ENCODE data around the gene PDE4D. TPM values are rescaled to one million over a fixed set of nuclear protein-coding genes. Genes with fewer than 3 reads are reported as not detected.
A peak's percentile ranks its signal among the peaks of the same experiment; 100 is the strongest.

PDE4D gene
- total and polyA plus RNA-seq, 2 of the 4 experiments (the other 2 are of a cell fraction): 1.4 to 7.9 TPM

DNA sequence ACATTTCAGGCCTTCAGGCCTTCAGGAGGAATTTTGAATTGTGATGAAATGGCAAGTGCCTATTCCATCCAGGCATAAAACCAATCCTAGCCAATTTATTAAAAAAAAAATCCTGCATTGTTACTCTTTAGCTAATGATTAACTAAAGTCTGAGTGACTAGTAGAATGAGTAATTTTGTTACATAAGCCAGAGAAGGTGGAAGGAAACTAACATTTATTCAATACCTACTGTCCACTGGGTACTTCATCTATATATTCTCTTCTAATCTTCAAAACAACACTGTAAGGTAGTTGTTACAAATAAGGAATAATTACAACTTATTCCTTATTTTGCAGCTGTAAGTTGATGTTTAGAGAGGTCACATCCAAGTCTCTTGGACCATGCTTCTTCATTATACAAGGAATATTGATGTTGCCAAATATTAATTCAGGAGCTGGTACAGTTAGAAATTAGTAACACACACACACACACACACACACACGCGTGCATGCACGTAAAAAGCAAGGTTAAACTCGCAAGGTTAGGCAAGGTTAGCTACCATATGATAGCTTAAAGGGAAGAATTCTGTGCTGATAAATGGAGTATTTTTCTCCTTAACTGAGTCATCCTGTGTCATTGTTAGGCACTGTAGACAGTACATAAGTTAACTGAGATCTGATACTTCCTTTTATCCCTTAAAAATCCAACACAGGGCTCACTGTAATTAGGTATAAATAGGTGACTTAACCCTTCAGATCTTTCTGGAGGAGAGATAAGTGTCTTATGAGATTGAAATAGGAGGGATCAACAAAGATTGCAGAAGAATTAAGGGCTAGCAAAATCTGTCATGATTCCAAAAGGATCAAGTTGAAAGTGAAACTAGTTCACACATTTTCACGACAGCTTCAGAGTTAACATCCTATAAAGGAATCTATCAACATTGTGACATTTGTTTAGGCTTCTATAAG lies 596.9 kb downstream of the PDE4D start:
- no peaks in the 10 kb centered on the region for H3K4me1 ChIP-seq (ENCODE audit: control insufficient read depth, insufficient read depth, low read length)

More for the DNA sequence above, 596.9 kb downstream of the PDE4D start:
- no peak overlapping the region for H2BK120ac ChIP-seq (ENCODE audit: low read depth, low read length)
- no peak overlapping the region for H4K5ac ChIP-seq (ENCODE audit: low read depth, low read length)
- no TSS peak for BruUV-seq (replicated peaks)
- in situ Hi-C loops (cut with MboI; ENCODE audit: low sequenced_read_pairs): no loop called here
- H4K91ac ChIP-seq (ENCODE audit: insufficient read depth, low read depth, low read length): no peak overlapping the region
- H3K56ac ChIP-seq (ENCODE audit: extremely low read depth, insufficient read depth, low read length): no peak overlapping the region
- H3K9me1 ChIP-seq (ENCODE audit: insufficient read depth, low read length): peaks cover 3% of the 10 kb centered on the region; the same call in 1 of the 2 replicates
- TF ChIP-seq CEBPB (IDR thresholded peaks at IDR 0.05; ENCODE audit: low read depth, low read length) (no peak), MAFK (IDR thresholded peaks at IDR 0.05; ENCODE audit: low read depth, low read length) (no peak), MAZ (IDR thresholded peaks at IDR 0.05; ENCODE audit: borderline replicate concordance, low read depth, low read length) (no peak), RFX5 (IDR thresholded peaks at IDR 0.05; ENCODE audit: low read depth, low read length) (no peak), NFE2L2 (IDR thresholded peaks at IDR 0.05; ENCODE audit: low read depth, low read length) (no peak), POLR2A (IDR thresholded peaks at IDR 0.05; ENCODE audit: low read depth, low read length) (no peak), RCOR1 (IDR thresholded peaks at IDR 0.05; ENCODE audit: insufficient replicate concordance, low read length) (no peak), SMC3 (IDR thresholded peaks at IDR 0.05; ENCODE audit: low read depth, low read length) (no peak)
- TF ChIP-seq, protein P1, sequence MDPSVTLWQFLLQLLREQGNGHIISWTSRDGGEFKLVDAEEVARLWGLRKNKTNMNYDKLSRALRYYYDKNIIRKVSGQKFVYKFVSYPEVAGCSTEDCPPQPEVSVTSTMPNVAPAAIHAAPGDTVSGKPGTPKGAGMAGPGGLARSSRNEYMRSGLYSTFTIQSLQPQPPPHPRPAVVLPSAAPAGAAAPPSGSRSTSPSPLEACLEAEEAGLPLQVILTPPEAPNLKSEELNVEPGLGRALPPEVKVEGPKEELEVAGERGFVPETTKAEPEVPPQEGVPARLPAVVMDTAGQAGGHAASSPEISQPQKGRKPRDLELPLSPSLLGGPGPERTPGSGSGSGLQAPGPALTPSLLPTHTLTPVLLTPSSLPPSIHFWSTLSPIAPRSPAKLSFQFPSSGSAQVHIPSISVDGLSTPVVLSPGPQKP (IDR thresholded peaks at IDR 0.05; ENCODE audit: borderline replicate concordance, low read depth, low read length): no peak
- H3K4me2 ChIP-seq (ENCODE audit: low read depth, low read length): peak overlapping the region; percentile 86
- dilution Hi-C loops (cut with HindIII; ENCODE audit: low sequenced_read_pairs, unreplicated experiment): no loop called here
- no peak overlapping the region for H2BK5ac ChIP-seq (ENCODE audit: low read depth, low read length, poor library complexity, severe bottlenecking)
- no peak overlapping the region for H3K4ac ChIP-seq (ENCODE audit: low read depth, low read length)
- no peak overlapping the region for H3K27ac ChIP-seq (ENCODE audit: insufficient read depth, low read length)
- no peaks in the 10 kb centered on the region for H4K20me1 ChIP-seq (ENCODE audit: insufficient read depth, low read length)
- DNase-seq: peak; percentile 30
- H2AK5ac ChIP-seq (ENCODE audit: low read depth, low read length): no peak overlapping the region
- no peak overlapping the region for H3K18ac ChIP-seq (ENCODE audit: low read depth, low read length)
- H4K8ac ChIP-seq (ENCODE audit: low read depth in 2 of 2, low read length in 2 of 2): no peak overlapping the region
- H3K9ac ChIP-seq (ENCODE audit: low read depth, low read length): no peak overlapping the region
- H2BK20ac ChIP-seq (ENCODE audit: low read depth, low read length): no peak overlapping the region
- no peak overlapping the region for H3K23ac ChIP-seq (ENCODE audit: low read depth, low read length)
- H3K27me3 ChIP-seq (ENCODE audit: control insufficient read depth, insufficient read depth, low read length): no peaks in the 10 kb centered on the region
- no peak overlapping the region for H3K14ac ChIP-seq (replicated peaks; ENCODE audit: low read depth, low read length)
- no peak overlapping the region for H2AFZ ChIP-seq (replicated peaks; ENCODE audit: low read length, poor library complexity)
- no peak overlapping the region for H2BK15ac ChIP-seq (ENCODE audit: low read depth, low read length)
- CTCF ChIA-PET: no interaction called here
- peak; percentile 75 for ATAC-seq (ENCODE audit: low read depth)
- intact Hi-C loops (cut with micrococcal nuclease): no loop called here
- H3K36me3 ChIP-seq (ENCODE audit: control insufficient read depth, insufficient read depth, low read length): no peaks in the 10 kb centered on the region
- no CpG with 5 or more reads among the region's 5 CpGs for WGBS, 2 experiments (ENCODE audit: extremely low coverage in 2 of 2, insufficient read length in 1 of 2)
- H3K9me3 ChIP-seq (ENCODE audit: control insufficient read depth, insufficient read depth, low read length): no peaks in the 10 kb centered on the region
- POLR2A ChIA-PET (ENCODE audit: unreplicated experiment): no interaction called here
- no peaks in the 10 kb centered on the region for H3K79me1 ChIP-seq (ENCODE audit: low read depth in 1 of 2, low read length in 2 of 2)
- H2AK9ac ChIP-seq (replicated peaks; ENCODE audit: low read depth, low read length, poor library complexity): no peak overlapping the region
- H3K4me3 ChIP-seq (ENCODE audit: insufficient read depth, low read depth, low read length): peak overlapping the region; percentile 21; the same call in 1 of the 2 replicates

Data from IMR-90 (cell line).